ENCODE data around the gene HGF. TPM values are rescaled to one million over a fixed set of nuclear protein-coding genes. Genes with fewer than 3 reads are reported as not detected.

The HGF gene
- total RNA-seq, 2 donors from 2014 or later: 0.20 to 0.29 TPM

DNA sequence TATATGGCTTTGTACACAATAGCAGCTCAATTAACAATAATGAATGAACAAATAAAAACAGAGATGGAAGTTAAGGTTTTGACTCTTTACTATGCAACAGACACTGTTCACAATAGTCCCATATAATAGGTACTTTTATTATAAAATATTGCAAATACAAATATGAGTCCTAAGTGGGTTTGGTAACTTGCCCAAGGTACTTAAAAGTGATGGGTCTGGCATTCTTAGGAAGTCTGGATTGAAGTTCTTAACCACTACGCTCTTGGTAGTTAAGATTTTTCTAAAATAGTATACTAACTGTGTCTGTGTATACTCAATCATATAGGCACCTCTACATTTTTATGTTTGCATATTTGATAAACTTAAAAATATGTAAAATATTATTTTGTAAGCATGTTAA is 55.5 kb downstream of the HGF start:
- WGBS, 2 experiments (ENCODE audit: insufficient coverage in 1 of 2, insufficient read length in 1 of 2): no CpG with 5 or more reads among the region's 1 CpG
- Histone ChIP-seq H3K4me3 (ENCODE audit: low read length) (no peak overlapping the region), H3K27ac (ENCODE audit: low read depth, low read length) (no peak overlapping the region), H3K4me1 (ENCODE audit: control insufficient read depth, insufficient read depth, low read length) (peaks cover 4% of the 10 kb centered on the region), H3K36me3 (ENCODE audit: control insufficient read depth, insufficient read depth, low read length) (no peaks in the 10 kb centered on the region), H3K9me3 (ENCODE audit: control insufficient read depth, low read length) (no peaks in the 10 kb centered on the region), H3K9ac (ENCODE audit: extremely low read depth, low read length, poor library complexity, severe bottlenecking) (no peak overlapping the region), H3K27me3 (ENCODE audit: control insufficient read depth, insufficient read depth, low read length, poor library complexity, severe bottlenecking) (no peaks in the 10 kb centered on the region)
- no peaks in the 10 kb centered on the region for H3K27me3 Mint-ChIP-seq (ENCODE audit: insufficient read depth)
- H3K27ac Mint-ChIP-seq: no peak overlapping the region
- no peaks in the 10 kb centered on the region for H3K9me3 Mint-ChIP-seq
- H3K36me3 Mint-ChIP-seq (ENCODE audit: low read depth): no peaks in the 10 kb centered on the region
- TF ChIP-seq, protein P1, sequence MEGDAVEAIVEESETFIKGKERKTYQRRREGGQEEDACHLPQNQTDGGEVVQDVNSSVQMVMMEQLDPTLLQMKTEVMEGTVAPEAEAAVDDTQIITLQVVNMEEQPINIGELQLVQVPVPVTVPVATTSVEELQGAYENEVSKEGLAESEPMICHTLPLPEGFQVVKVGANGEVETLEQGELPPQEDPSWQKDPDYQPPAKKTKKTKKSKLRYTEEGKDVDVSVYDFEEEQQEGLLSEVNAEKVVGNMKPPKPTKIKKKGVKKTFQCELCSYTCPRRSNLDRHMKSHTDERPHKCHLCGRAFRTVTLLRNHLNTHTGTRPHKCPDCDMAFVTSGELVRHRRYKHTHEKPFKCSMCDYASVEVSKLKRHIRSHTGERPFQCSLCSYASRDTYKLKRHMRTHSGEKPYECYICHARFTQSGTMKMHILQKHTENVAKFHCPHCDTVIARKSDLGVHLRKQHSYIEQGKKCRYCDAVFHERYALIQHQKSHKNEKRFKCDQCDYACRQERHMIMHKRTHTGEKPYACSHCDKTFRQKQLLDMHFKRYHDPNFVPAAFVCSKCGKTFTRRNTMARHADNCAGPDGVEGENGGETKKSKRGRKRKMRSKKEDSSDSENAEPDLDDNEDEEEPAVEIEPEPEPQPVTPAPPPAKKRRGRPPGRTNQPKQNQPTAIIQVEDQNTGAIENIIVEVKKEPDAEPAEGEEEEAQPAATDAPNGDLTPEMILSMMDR (conservative IDR thresholded peaks at IDR 0.05): no peak
- no peak for DNase-seq
- no peak overlapping the region for H3K4me3 Mint-ChIP-seq
- H3K4me1 Mint-ChIP-seq: peaks cover 9% of the 10 kb centered on the region

DNA sequence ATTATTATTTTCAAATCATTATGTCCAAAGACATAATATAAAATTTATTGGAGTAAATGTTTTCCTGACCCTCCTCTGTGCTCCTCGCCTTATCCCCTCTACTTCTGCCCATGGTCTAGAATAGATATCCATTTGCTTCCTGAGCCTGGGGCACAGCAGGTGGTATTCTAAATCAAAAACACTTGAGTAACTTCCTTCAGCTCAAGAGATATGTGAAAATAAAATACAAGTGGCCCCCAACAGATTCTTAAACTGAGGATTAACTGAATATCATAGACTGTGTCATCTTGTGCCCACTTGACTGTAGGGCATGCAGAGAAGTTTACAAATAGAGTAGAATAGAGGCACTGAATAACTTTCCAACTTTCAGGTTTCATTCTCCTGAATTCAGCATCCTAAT is 59.1 kb downstream of the HGF start:
- H3K9me3 ChIP-seq (ENCODE audit: control insufficient read depth, low read length): no peaks in the 10 kb centered on the region
- no peak overlapping the region for H3K4me3 ChIP-seq (ENCODE audit: low read length)
- no peaks in the 10 kb centered on the region for H3K36me3 Mint-ChIP-seq (ENCODE audit: low read depth)
- no peak overlapping the region for H3K4me3 Mint-ChIP-seq
- TF ChIP-seq, protein P1 (conservative IDR thresholded peaks at IDR 0.05): no peak
- no peak overlapping the region for H3K9ac ChIP-seq (ENCODE audit: extremely low read depth, low read length, poor library complexity, severe bottlenecking)
- H3K9me3 Mint-ChIP-seq: no peaks in the 10 kb centered on the region
- no peak overlapping the region for H3K27ac ChIP-seq (ENCODE audit: low read depth, low read length)
- DNase-seq: no peak
- H3K27ac Mint-ChIP-seq: no peak overlapping the region
- H3K4me1 ChIP-seq (ENCODE audit: control insufficient read depth, insufficient read depth, low read length): peaks cover 4% of the 10 kb centered on the region
- H3K4me1 Mint-ChIP-seq: peaks cover 13% of the 10 kb centered on the region
- no peaks in the 10 kb centered on the region for H3K36me3 ChIP-seq (ENCODE audit: control insufficient read depth, insufficient read depth, low read length)
- H3K27me3 ChIP-seq (ENCODE audit: control insufficient read depth, insufficient read depth, low read length, poor library complexity, severe bottlenecking): no peaks in the 10 kb centered on the region
- no peaks in the 10 kb centered on the region for H3K27me3 Mint-ChIP-seq (ENCODE audit: insufficient read depth)
- 83% methylated on average over 1 of the region's 1 CpG; no CpG with 5 or more reads in 1 of the 2 experiments for WGBS, 2 experiments (ENCODE audit: insufficient coverage in 1 of 2, insufficient read length in 1 of 2)

DNA sequence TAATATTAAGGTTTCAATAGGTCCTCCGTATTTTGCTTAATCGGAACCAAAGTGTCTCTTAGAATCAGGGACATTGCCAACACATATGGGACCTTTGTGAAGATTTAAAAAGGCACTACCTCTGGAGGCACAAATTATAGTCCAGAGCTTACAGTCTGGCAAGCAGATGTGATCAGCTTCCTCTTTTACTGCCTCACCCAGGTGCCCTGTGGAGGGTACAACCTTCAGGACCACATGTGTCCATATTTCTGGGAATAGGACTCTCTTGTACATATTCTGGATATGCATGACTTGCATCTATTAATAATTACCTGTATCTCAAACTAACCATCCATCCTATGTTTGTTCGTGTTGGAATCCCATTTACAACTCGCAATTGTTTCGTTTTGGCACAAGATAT is 60.0 kb downstream of the HGF start:
- peaks cover 15% of the 10 kb centered on the region for H3K4me1 Mint-ChIP-seq
- no peaks in the 10 kb centered on the region for H3K27me3 Mint-ChIP-seq (ENCODE audit: insufficient read depth)
- no peak overlapping the region for H3K4me3 Mint-ChIP-seq
- Histone ChIP-seq H3K9me3 (ENCODE audit: control insufficient read depth, low read length) (no peaks in the 10 kb centered on the region), H3K9ac (ENCODE audit: extremely low read depth, low read length, poor library complexity, severe bottlenecking) (no peak overlapping the region), H3K4me3 (ENCODE audit: low read length) (no peak overlapping the region), H3K4me1 (ENCODE audit: control insufficient read depth, insufficient read depth, low read length) (peaks cover 4% of the 10 kb centered on the region), H3K36me3 (ENCODE audit: control insufficient read depth, insufficient read depth, low read length) (no peaks in the 10 kb centered on the region), H3K27me3 (ENCODE audit: control insufficient read depth, insufficient read depth, low read length, poor library complexity, severe bottlenecking) (no peaks in the 10 kb centered on the region), H3K27ac (ENCODE audit: low read depth, low read length) (no peak overlapping the region)
- H3K9me3 Mint-ChIP-seq: no peaks in the 10 kb centered on the region
- no peak for DNase-seq
- WGBS, 2 experiments (ENCODE audit: insufficient coverage in 1 of 2, insufficient read length in 1 of 2): 93 to 95% methylated on average over 2 to 5 of the region's 5 CpGs
- TF ChIP-seq, protein P1 (conservative IDR thresholded peaks at IDR 0.05): no peak
- no peak overlapping the region for H3K27ac Mint-ChIP-seq
- no peaks in the 10 kb centered on the region for H3K36me3 Mint-ChIP-seq (ENCODE audit: low read depth)

Measured in endodermal cell (in vitro differentiated cells).